Adipocyte (in vitro differentiated cells): ENCODE measurements around the gene DDX27.

Experiments used
- DNase-seq: peaks from one replicate; pipeline ENCODE4 v3.0.0-alpha.2; 2015; ENCODE audit warnings: low read depth
- H3K27me3 ChIP-seq: replicated peaks from 2 replicates; pipeline ENCODE4 v1.7.0; 2013; ENCODE audit warnings: mild to moderate bottlenecking, low read length, moderate library complexity; ENCODE audit not compliant: control insufficient read depth, insufficient read depth
- H3K36me3 ChIP-seq: 2 replicates; pipeline ENCODE4 v1.7.0; 2013; ENCODE audit warnings: low read length, mild to moderate bottlenecking, moderate library complexity; ENCODE audit not compliant: control insufficient read depth, insufficient read depth, severe bottlenecking
- H3K4me1 ChIP-seq: 2 replicates; pipeline ENCODE4 v1.7.0; 2013; ENCODE audit warnings: mild to moderate bottlenecking, low read length, moderate library complexity; ENCODE audit not compliant: control insufficient read depth, insufficient read depth
- H3K4me3 ChIP-seq: 2 replicates; pipeline ENCODE4 v1.7.0; 2013; ENCODE audit warnings: mild to moderate bottlenecking, low read length, moderate library complexity
- H3K9ac ChIP-seq: 2 replicates; pipeline ENCODE4 v1.7.0; 2013; ENCODE audit warnings: mild to moderate bottlenecking, low read length, moderate library complexity
- H3K9me3 ChIP-seq: 2 replicates; pipeline ENCODE4 v1.7.0; 2013; ENCODE audit warnings: mild to moderate bottlenecking, low read length, moderate library complexity; ENCODE audit not compliant: control insufficient read depth

The DDX27 gene

GRCh38 chr20:49231471-49231870 lies 12.3 kb downstream of the DDX27 start:
- Histone ChIP-seq H3K4me1 (no peaks in the 10 kb centered on the region), H3K27me3 (no peaks in the 10 kb centered on the region), H3K36me3 (peaks cover 81% of the 10 kb centered on the region), H3K4me3 (no peak overlapping the region), H3K9ac (no peak overlapping the region), H3K9me3 (no peaks in the 10 kb centered on the region)
- DNase-seq: no peak

GRCh38 chr20:49233226-49233625 lies 14.0 kb downstream of the DDX27 start:
- Histone ChIP-seq H3K4me3 (no peak overlapping the region), H3K4me1 (no peaks in the 10 kb centered on the region), H3K36me3 (peaks cover 90% of the 10 kb centered on the region), H3K27me3 (no peaks in the 10 kb centered on the region), H3K9ac (no peak overlapping the region), H3K9me3 (no peaks in the 10 kb centered on the region)
- no peak for DNase-seq

GRCh38 chr20:49234831-49235230 lies 15.6 kb downstream of the DDX27 start:
- Histone ChIP-seq H3K9ac (no peak overlapping the region), H3K27me3 (no peaks in the 10 kb centered on the region), H3K4me1 (no peaks in the 10 kb centered on the region), H3K9me3 (no peaks in the 10 kb centered on the region), H3K4me3 (no peak overlapping the region), H3K36me3 (peaks cover 91% of the 10 kb centered on the region)
- no peak for DNase-seq

GRCh38 chr20:49236301-49236700 lies 17.1 kb downstream of the DDX27 start:
- H3K27me3 ChIP-seq: no peaks in the 10 kb centered on the region
- no peaks in the 10 kb centered on the region for H3K4me1 ChIP-seq
- no peaks in the 10 kb centered on the region for H3K9me3 ChIP-seq
- no peak overlapping the region for H3K9ac ChIP-seq
- H3K36me3 ChIP-seq: peaks cover 89% of the 10 kb centered on the region
- no peak overlapping the region for H3K4me3 ChIP-seq
- DNase-seq: no peak

GRCh38 chr20:49237531-49237930 lies 18.3 kb downstream of the DDX27 start:
- H3K27me3 ChIP-seq: no peaks in the 10 kb centered on the region
- H3K4me1 ChIP-seq: no peaks in the 10 kb centered on the region
- DNase-seq: no peak
- no peak overlapping the region for H3K4me3 ChIP-seq
- no peak overlapping the region for H3K9ac ChIP-seq
- H3K36me3 ChIP-seq: peaks cover 92% of the 10 kb centered on the region
- no peaks in the 10 kb centered on the region for H3K9me3 ChIP-seq

GRCh38 chr20:49245921-49246740 lies 26.9 kb downstream of the DDX27 start:
- Histone ChIP-seq H3K9me3 (no peaks in the 10 kb centered on the region), H3K9ac (no peak overlapping the region), H3K4me1 (no peaks in the 10 kb centered on the region), H3K4me3 (no peak overlapping the region), H3K36me3 (peaks cover 94% of the 10 kb centered on the region), H3K27me3 (no peaks in the 10 kb centered on the region)
- peak; percentile 71 for DNase-seq

- no peaks in the 10 kb centered on the region for H3K4me1 ChIP-seq
- H3K9ac ChIP-seq: no peak overlapping the region
- no peaks in the 10 kb centered on the region for H3K27me3 ChIP-seq
- no peak for DNase-seq
- H3K4me3 ChIP-seq: no peak overlapping the region
- H3K9me3 ChIP-seq: no peaks in the 10 kb centered on the region
- peaks cover 94% of the 10 kb centered on the region for H3K36me3 ChIP-seq
Measured at GRCh38 chr20:49247169-49247723, 28.0 kb downstream of the DDX27 start.

- no peaks in the 10 kb centered on the region for H3K9me3 ChIP-seq
- no peak for DNase-seq
- H3K9ac ChIP-seq: no peak overlapping the region
- no peak overlapping the region for H3K4me3 ChIP-seq
- no peaks in the 10 kb centered on the region for H3K27me3 ChIP-seq
- H3K36me3 ChIP-seq: peaks cover 94% of the 10 kb centered on the region
- no peaks in the 10 kb centered on the region for H3K4me1 ChIP-seq
Measured at GRCh38 chr20:49247792-49248191, 28.6 kb downstream of the DDX27 start.

GRCh38 chr20:49248301-49248700 lies 29.1 kb downstream of the DDX27 start:
- Histone ChIP-seq H3K4me3 (no peak overlapping the region), H3K9ac (no peak overlapping the region), H3K36me3 (peaks cover 94% of the 10 kb centered on the region), H3K27me3 (no peaks in the 10 kb centered on the region), H3K4me1 (no peaks in the 10 kb centered on the region), H3K9me3 (no peaks in the 10 kb centered on the region)
- no peak for DNase-seq

- Histone ChIP-seq H3K9me3 (no peaks in the 10 kb centered on the region), H3K36me3 (peaks cover 94% of the 10 kb centered on the region)
- no peak for DNase-seq
Measured at GRCh38 chr20:49248879-49249665, 29.9 kb downstream of the DDX27 start.

GRCh38 chr20:49252556-49253350 lies 33.5 kb downstream of the DDX27 start:
- H3K4me1 ChIP-seq: no peaks in the 10 kb centered on the region
- H3K36me3 ChIP-seq: peaks cover 99% of the 10 kb centered on the region
- no peak for DNase-seq

More at GRCh38 chr20:49248879-49249665, 29.9 kb downstream of the DDX27 start:
- Histone ChIP-seq H3K9ac (no peak overlapping the region), H3K4me3 (no peak overlapping the region), H3K27me3 (no peaks in the 10 kb centered on the region), H3K4me1 (no peaks in the 10 kb centered on the region)

More at GRCh38 chr20:49252556-49253350, 33.5 kb downstream of the DDX27 start:
- no peak overlapping the region for H3K9ac ChIP-seq
- no peaks in the 10 kb centered on the region for H3K9me3 ChIP-seq
- no peak overlapping the region for H3K4me3 ChIP-seq
- no peaks in the 10 kb centered on the region for H3K27me3 ChIP-seq
